Measurements from ENCODE around the gene PANK4. TPM values are rescaled to one million over a fixed set of nuclear protein-coding genes. Genes with fewer than 3 reads are reported as not detected.

The PANK4 gene
- total RNA-seq, 1 experiment from 2014 or later: 27.0 TPM

DNA sequence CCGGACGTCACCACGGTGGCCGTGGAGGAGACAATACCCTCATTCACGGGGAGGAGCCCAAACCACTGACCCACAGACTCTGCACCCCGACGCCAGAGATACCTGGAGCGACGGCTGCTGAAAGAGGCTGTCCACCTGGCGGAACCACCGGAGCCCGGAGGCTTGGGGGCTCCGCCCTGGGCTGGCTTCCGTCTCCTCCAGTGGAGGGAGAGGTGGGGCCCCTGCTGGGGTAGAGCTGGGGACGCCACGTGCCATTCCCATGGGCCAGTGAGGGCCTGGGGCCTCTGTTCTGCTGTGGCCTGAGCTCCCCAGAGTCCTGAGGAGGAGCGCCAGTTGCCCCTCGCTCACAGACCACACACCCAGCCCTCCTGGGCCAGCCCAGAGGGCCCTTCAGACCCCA, 36.8 kb upstream of the PANK4 start:
- POLR2A ChIA-PET: no interaction called here
- Histone ChIP-seq H3K36me3 (ENCODE audit: control insufficient read depth, insufficient read depth, low read length) (no peaks in the 10 kb centered on the region), H3K4me1 (no peaks in the 10 kb centered on the region), H3K27me3 (replicated peaks; ENCODE audit: control insufficient read depth, insufficient read depth, low read length) (no peaks in the 10 kb centered on the region), H3K9me3 (no peaks in the 10 kb centered on the region), H3K4me3 (ENCODE audit: low read depth, low read length) (no peak overlapping the region)
- no peaks in the 10 kb centered on the region for H3K27me3 Mint-ChIP-seq (ENCODE audit: insufficient read depth, unreplicated experiment)
- BruUV-seq (replicated peaks): no TSS peak
- no peak for DNase-seq
- H3K4me1 Mint-ChIP-seq (ENCODE audit: low read depth, unreplicated experiment): no peaks in the 10 kb centered on the region
- CTCF ChIA-PET: no interaction called here
- no peak for TF ChIP-seq CTCF (IDR thresholded peaks at IDR 0.05; ENCODE audit: insufficient read depth in 1 of 2, low read depth in 1 of 2, low read length in 1 of 2, severe bottlenecking in 1 of 2, unreplicated experiment in 1 of 2)
- no peaks in the 10 kb centered on the region for H3K9me3 Mint-ChIP-seq (ENCODE audit: unreplicated experiment)
- intact Hi-C loops (cut with micrococcal nuclease; ENCODE audit: unreplicated experiment): no loop called here
- H3K27ac Mint-ChIP-seq (ENCODE audit: unreplicated experiment): no peak overlapping the region
- H3K4me3 Mint-ChIP-seq (ENCODE audit: unreplicated experiment): no peak overlapping the region
- no peaks in the 10 kb centered on the region for H3K36me3 Mint-ChIP-seq (ENCODE audit: insufficient read depth, unreplicated experiment)

GRCh38 chr1:2561898-2562895, 35.8 kb upstream of the PANK4 start:
- TF ChIP-seq CTCF (IDR thresholded peaks at IDR 0.05; ENCODE audit: insufficient read depth in 1 of 2, low read depth in 1 of 2, low read length in 1 of 2, severe bottlenecking in 1 of 2, unreplicated experiment in 1 of 2): peak in 1 of 2 experiments; percentile 14
- CTCF ChIA-PET: interaction anchor here (1.6 kb wide), 1 partner anchor 15 kb away, joined by 3 read pairs; no protein-coding TSS in a partner anchor
- Mint-ChIP-seq H3K27me3 (ENCODE audit: insufficient read depth, unreplicated experiment) (no peaks in the 10 kb centered on the region), H3K4me3 (ENCODE audit: unreplicated experiment) (no peak overlapping the region), H3K36me3 (ENCODE audit: insufficient read depth, unreplicated experiment) (no peaks in the 10 kb centered on the region), H3K9me3 (ENCODE audit: unreplicated experiment) (no peaks in the 10 kb centered on the region), H3K27ac (ENCODE audit: unreplicated experiment) (no peak overlapping the region), H3K4me1 (ENCODE audit: low read depth, unreplicated experiment) (no peaks in the 10 kb centered on the region)
- H3K27me3 ChIP-seq (replicated peaks; ENCODE audit: control insufficient read depth, insufficient read depth, low read length): no peaks in the 10 kb centered on the region
- no peaks in the 10 kb centered on the region for H3K36me3 ChIP-seq (ENCODE audit: control insufficient read depth, insufficient read depth, low read length)
- no TSS peak for BruUV-seq (replicated peaks)
- no peak overlapping the region for H3K4me3 ChIP-seq (ENCODE audit: low read depth, low read length)
- intact Hi-C loops (cut with micrococcal nuclease; ENCODE audit: unreplicated experiment): no loop called here
- no peaks in the 10 kb centered on the region for H3K4me1 ChIP-seq
- no peaks in the 10 kb centered on the region for H3K9me3 ChIP-seq
- no peak for DNase-seq
- POLR2A ChIA-PET: no interaction called here

DNA sequence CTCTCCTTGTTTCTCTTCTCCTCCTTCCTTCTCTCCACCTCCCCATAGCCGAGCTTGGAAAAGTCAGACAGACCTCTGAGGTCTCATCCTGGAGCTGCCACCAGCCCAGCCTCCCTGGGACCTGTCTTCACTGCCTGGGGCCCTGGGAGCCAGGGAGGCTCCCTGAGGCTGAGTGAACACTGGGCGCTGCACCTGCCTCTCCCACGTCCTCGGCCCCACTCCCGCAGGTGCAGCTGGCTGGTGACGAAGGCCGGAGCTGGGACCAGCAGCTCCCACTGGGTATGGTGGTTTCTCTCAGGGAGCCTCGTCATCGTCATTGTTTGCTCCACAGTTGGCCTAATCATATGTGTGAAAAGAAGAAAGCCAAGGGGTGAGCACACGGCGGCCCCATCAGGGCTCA, 35.0 kb upstream of the PANK4 start:
- ChIA-PET CTCF (interaction anchor here (1.6 kb wide), 1 partner anchor 14 kb away, joined by 3 read pairs; no protein-coding TSS in a partner anchor), POLR2A (no interaction called here)
- TF ChIP-seq CTCF (IDR thresholded peaks at IDR 0.05; ENCODE audit: insufficient read depth in 1 of 2, low read depth in 1 of 2, low read length in 1 of 2, severe bottlenecking in 1 of 2, unreplicated experiment in 1 of 2): no peak
- H3K36me3 ChIP-seq (ENCODE audit: control insufficient read depth, insufficient read depth, low read length): no peaks in the 10 kb centered on the region
- no peaks in the 10 kb centered on the region for H3K27me3 ChIP-seq (replicated peaks; ENCODE audit: control insufficient read depth, insufficient read depth, low read length)
- no peaks in the 10 kb centered on the region for H3K36me3 Mint-ChIP-seq (ENCODE audit: insufficient read depth, unreplicated experiment)
- no peak overlapping the region for H3K4me3 ChIP-seq (ENCODE audit: low read depth, low read length)
- H3K9me3 ChIP-seq: no peaks in the 10 kb centered on the region
- intact Hi-C loops (cut with micrococcal nuclease; ENCODE audit: unreplicated experiment): no loop called here
- DNase-seq: no peak
- H3K4me1 ChIP-seq: no peaks in the 10 kb centered on the region
- H3K9me3 Mint-ChIP-seq (ENCODE audit: unreplicated experiment): no peaks in the 10 kb centered on the region
- H3K27ac Mint-ChIP-seq (ENCODE audit: unreplicated experiment): no peak overlapping the region
- H3K4me3 Mint-ChIP-seq (ENCODE audit: unreplicated experiment): no peak overlapping the region
- H3K27me3 Mint-ChIP-seq (ENCODE audit: insufficient read depth, unreplicated experiment): peaks cover 1% of the 10 kb centered on the region
- no TSS peak for BruUV-seq (replicated peaks)
- H3K4me1 Mint-ChIP-seq (ENCODE audit: low read depth, unreplicated experiment): no peaks in the 10 kb centered on the region
